Measurements from ENCODE around the gene STX18. TPM values are rescaled to one million over a fixed set of nuclear protein-coding genes. Genes with fewer than 3 reads are reported as not detected.

STX18 gene
- total RNA-seq, 1 experiment from 2014 or later: 20.9 TPM

GRCh38 chr4:4558881-4559280 lies 17.0 kb upstream of the STX18 start:
- DNase-seq: no peak
- Mint-ChIP-seq H3K27ac (no peak overlapping the region; a peak in 1 of 7 replicates), H3K36me3 (ENCODE audit: insufficient read depth in 1 of 3, low read depth in 3 of 3) (peaks cover 0 to 22% (median 9%) of the 10 kb centered on the region in 3 experiments; a peak in 4 of 7 replicates), H3K27me3 (ENCODE audit: low read depth) (peaks cover 2% of the 10 kb centered on the region; the same call in 1 of the 2 replicates), H3K4me1 (peaks cover 0 to 9% of the 10 kb centered on the region in 2 experiments; a peak in 2 of 4 replicates), H3K4me3 (no peak overlapping the region), H3K9me3 (no peaks in the 10 kb centered on the region)
- H3K4me2 ChIP-seq (ENCODE audit: insufficient read depth, insufficient read length, low read length): no peak overlapping the region
- H3K56ac ChIP-seq (ENCODE audit: insufficient read length, low read depth, low read length): no peak overlapping the region
- no CpG with 5 or more reads among the region's 4 CpGs for WGBS (ENCODE audit: extremely low coverage, insufficient read length, low lambda C conversion rate)
- no peak overlapping the region for H3K27ac ChIP-seq (ENCODE audit: insufficient read length, low read depth, low read length)
- H4K8ac ChIP-seq (replicated peaks; ENCODE audit: insufficient read length, low read depth, low read length): no peak overlapping the region
- H2BK12ac ChIP-seq (ENCODE audit: insufficient read length, low read depth, low read length): no peak overlapping the region
- no peak overlapping the region for H4K91ac ChIP-seq (ENCODE audit: insufficient read length, low read depth, low read length)
- no peaks in the 10 kb centered on the region for H3K23me2 ChIP-seq (ENCODE audit: insufficient read length, low read depth, low read length, poor library complexity, severe bottlenecking)
- no peak overlapping the region for H2BK20ac ChIP-seq (ENCODE audit: low read depth, low read length, poor library complexity, severe bottlenecking)
- no peak overlapping the region for H2AFZ ChIP-seq (ENCODE audit: low read length)
- H2BK120ac ChIP-seq (ENCODE audit: low read depth, low read length, poor library complexity, severe bottlenecking): no peak overlapping the region
- no peak overlapping the region for H3K4ac ChIP-seq (ENCODE audit: low read depth, low read length)
- no peak overlapping the region for H3K23ac ChIP-seq (ENCODE audit: insufficient read length, low read depth, low read length)
- H3K27me3 ChIP-seq (ENCODE audit: insufficient read depth, low read length): no peaks in the 10 kb centered on the region
- H4K20me1 ChIP-seq (ENCODE audit: control insufficient read depth, insufficient read depth, insufficient read length): no peaks in the 10 kb centered on the region
- H3K14ac ChIP-seq (ENCODE audit: insufficient read depth, low read length): no peak overlapping the region
- no peak for TF ChIP-seq CTCF (conservative IDR thresholded peaks at IDR 0.05)
- no peak overlapping the region for H3K18ac ChIP-seq (ENCODE audit: insufficient read length, low read depth, low read length)
- no peak overlapping the region for H2BK15ac ChIP-seq (ENCODE audit: low read depth, low read length)
- no peak overlapping the region for H3K9ac ChIP-seq (ENCODE audit: extremely low read depth, insufficient read length, low read length)
- peaks cover 4% of the 10 kb centered on the region; the same call in 1 of the 2 replicates for H3K4me1 ChIP-seq (ENCODE audit: insufficient read depth, low read length)
- H2BK5ac ChIP-seq (ENCODE audit: insufficient read length, low read length): no peak overlapping the region
- H3K9me3 ChIP-seq (ENCODE audit: control insufficient read depth, low read depth, low read length): no peaks in the 10 kb centered on the region
- H3T11ph ChIP-seq (ENCODE audit: low read length): no peak overlapping the region
- no peak overlapping the region for H2AK5ac ChIP-seq (ENCODE audit: insufficient read length, low read length)
- no peaks in the 10 kb centered on the region for H3K79me2 ChIP-seq (ENCODE audit: insufficient read depth, low read length)
- no peaks in the 10 kb centered on the region for H3K79me1 ChIP-seq (ENCODE audit: insufficient read depth, low read depth, low read length, poor library complexity, severe bottlenecking)
- no peak overlapping the region for H4K5ac ChIP-seq (ENCODE audit: insufficient read length, low read depth, low read length)
